HepG2 (cell line): ENCODE data around the gene MAPK8IP1. TPM values are rescaled to one million over a fixed set of nuclear protein-coding genes. Genes with fewer than 3 reads are reported as not detected.

Source experiments
- CBX2 ChIP-seq, 2 experiments: fragments of 200-600 bp in 1 of 2; sonication (generic); formaldehyde crosslinking in 1 of 2; IDR thresholded peaks; 2 replicates each; pipeline versions ENCODE4 v1.7.0 to v1.8.1; 2018 to 2022; ENCODE audit warnings: low read depth in 2 of 2, low read length in 1 of 2, mild to moderate bottlenecking in 1 of 2, missing genetic modification reagents in 1 of 2
- CSRNP2 ChIP-seq: sonication (generic); formaldehyde crosslinking; conservative IDR thresholded peaks from 2 replicates; pipeline ENCODE4 v1.8.0; 2022; ENCODE audit warnings: low read depth, missing genetic modification reagents
- E2F1 ChIP-seq: sonication (generic); formaldehyde crosslinking; IDR thresholded peaks from 2 replicates; pipeline ENCODE4 v1.5.0; 2020; ENCODE audit warnings: missing genetic modification reagents
- FLYWCH1 ChIP-seq: sonication (generic); formaldehyde crosslinking; IDR thresholded peaks from 2 replicates; pipeline ENCODE4 v1.8.1; 2023; ENCODE audit warnings: mild to moderate bottlenecking, missing genetic modification reagents
- FOSL2 ChIP-seq: sonication (generic); formaldehyde crosslinking; IDR thresholded peaks from 2 replicates; pipeline ENCODE4 v1.4.0; 2020; ENCODE audit warnings: missing genetic modification reagents
- FOXA1 ChIP-seq, 2 experiments: fragments of 450-650 bp in 1 of 2; sonication (generic) in 1 of 2; formaldehyde crosslinking in 1 of 2; IDR thresholded peaks; 2 replicates each; pipeline versions ENCODE4 v1.4.0 to v1.6.1; 2016 to 2020; ENCODE audit warnings: missing genetic modification reagents in 1 of 2
- GZF1 ChIP-seq: sonication (generic); formaldehyde crosslinking; IDR thresholded peaks from 2 replicates; pipeline ENCODE4 v1.5.1; 2020; ENCODE audit warnings: mild to moderate bottlenecking, missing genetic modification reagents
- HHEX ChIP-seq: IDR thresholded peaks from 2 replicates; pipeline ENCODE4 v1.6.1; 2016; ENCODE audit warnings: control low read depth
- HIVEP1 ChIP-seq: sonication (generic); formaldehyde crosslinking; IDR thresholded peaks from 2 replicates; pipeline ENCODE4 v1.4.0; 2020; ENCODE audit warnings: mild to moderate bottlenecking, missing genetic modification reagents
- KAT8 ChIP-seq: IDR thresholded peaks from 2 replicates; pipeline ENCODE4 v1.6.1; 2016; ENCODE audit warnings: missing genetic modification reagents, missing compliant biosample characterization
- MBD4 ChIP-seq: IDR thresholded peaks from 2 replicates; pipeline ENCODE4 v1.6.1; 2012; ENCODE audit warnings: low read length, inconsistent platforms, borderline replicate concordance
- MLXIP ChIP-seq: sonication (generic); formaldehyde crosslinking; IDR thresholded peaks from 2 replicates; pipeline ENCODE4 v1.9.0; 2021; ENCODE audit warnings: missing genetic modification reagents, borderline replicate concordance
- NCOA2 ChIP-seq: sonication (generic); formaldehyde crosslinking; IDR thresholded peaks from 2 replicates; pipeline ENCODE4 v1.8.0; 2022; ENCODE audit warnings: inconsistent platforms
- NR2F6 ChIP-seq, 2 experiments: IDR thresholded peaks; 2 replicates each; pipeline ENCODE4 v1.6.1; 2016; ENCODE audit warnings: antibody characterized with exemption in 1 of 2, mild to moderate bottlenecking in 1 of 2
- NR3C1 ChIP-seq: sonication (generic); formaldehyde crosslinking; IDR thresholded peaks from 2 replicates; pipeline ENCODE4 v1.4.0; 2020; ENCODE audit warnings: missing genetic modification reagents
- RBFOX2 ChIP-seq: fragments of 200-400 bp; formaldehyde crosslinking; IDR thresholded peaks from 2 replicates; pipeline ENCODE4 v1.6.1; 2017; ENCODE audit warnings: low read depth, mild to moderate bottlenecking, low read length
- SMARCC2 ChIP-seq: fragments of 450-650 bp; IDR thresholded peaks from 2 replicates; pipeline ENCODE4 v1.6.1; 2017; ENCODE audit warnings: antibody characterized with exemption, mild to moderate bottlenecking
- SMC3 ChIP-seq: IDR thresholded peaks from 2 replicates; pipeline ENCODE4 v1.6.1; 2011; ENCODE audit warnings: low read length, improper control_type of control experiment
- SRSF1 ChIP-seq: fragments of 200-400 bp; formaldehyde crosslinking; optimal IDR thresholded peaks from 2 replicates; pipeline ENCODE3; 2017; ENCODE audit warnings: mild to moderate bottlenecking, low read depth, low read length, moderate library complexity
- TGIF2 ChIP-seq: IDR thresholded peaks from 2 replicates; pipeline ENCODE4 v1.6.1; 2016; ENCODE audit warnings: control low read depth, missing compliant biosample characterization
- XRCC5 ChIP-seq: fragments of 200-400 bp; formaldehyde crosslinking; optimal IDR thresholded peaks from 2 replicates; pipeline ENCODE3; 2017; ENCODE audit warnings: mild to moderate bottlenecking, low read length
- ZBTB25 ChIP-seq: IDR thresholded peaks from 2 replicates; pipeline ENCODE4 v1.6.1; 2018; ENCODE audit warnings: missing genetic modification reagents
- ZFY ChIP-seq: sonication (generic); formaldehyde crosslinking; IDR thresholded peaks from 2 replicates; pipeline ENCODE4 v1.4.0; 2020; ENCODE audit warnings: missing genetic modification reagents
- ZNF713 ChIP-seq: sonication (generic); formaldehyde crosslinking; IDR thresholded peaks from 2 replicates; pipeline ENCODE4 v1.4.0; 2020; ENCODE audit warnings: mild to moderate bottlenecking, missing genetic modification reagents
- ZNF75D ChIP-seq: sonication (generic); formaldehyde crosslinking; IDR thresholded peaks from 2 replicates; pipeline ENCODE4 v1.8.1; 2023; ENCODE audit warnings: missing genetic modification reagents, mild to moderate bottlenecking, borderline replicate concordance
- ZNF891 ChIP-seq: sonication (generic); formaldehyde crosslinking; IDR thresholded peaks from 2 replicates; pipeline ENCODE4 v1.5.0; 2020; ENCODE audit warnings: mild to moderate bottlenecking, missing genetic modification reagents
- polyA plus RNA-seq, 8 experiments: library from polyadenylated mRNA; depleted of rRNA in 3 of 8; stranded (reverse) in 7 of 8; unstranded in 1 of 8; fragments of >200 nt; fragmentation: Illumina TruSeq in 4 of 8; extraction: Trizol in 4 of 8; gene quantifications; 2 replicates each; pipeline versions ENCODE4 v1.2.1 to v1.2.3, GENCODE V29; 2011 to 2016; ENCODE audit warnings: low read depth in 4 of 8, missing spikeins in 1 of 8, mixed read lengths in 1 of 8; ENCODE audit not compliant: insufficient read depth in 1 of 8
- total RNA-seq, 5 experiments: library from RNA; depleted of rRNA; stranded (reverse); fragments of >200 nt; fragmentation: Illumina TruSeq; extraction: Trizol; gene quantifications; 2 replicates each; pipeline ENCODE4 v1.2.3, GENCODE V29; 2016; ENCODE audit warnings: low read depth in 1 of 5

MAPK8IP1 gene
- total and polyA plus RNA-seq, 2 of the 13 experiments (the other 11 are each of a cell fraction or from before 2014, with no cell fraction given): 2.2 to 4.2 TPM

GRCh38 chr11:45918331-45918941 lies 33.0 kb downstream of the MAPK8IP1 start (continued):
- TF ChIP-seq SMC3: no peak
- no peak for TF ChIP-seq CBX2 (IDR thresholded peaks at IDR 0.05; ENCODE audit: low read depth, low read length)
- no peak for TF ChIP-seq CBX2 (CRISPR knock-in tag; IDR thresholded peaks at IDR 0.05; ENCODE audit: low read depth)
- no peak for TF ChIP-seq CSRNP2 (CRISPR knock-in tag)
- TF ChIP-seq ZNF713 (CRISPR knock-in tag): no peak
- TF ChIP-seq GZF1: no peak
- no peak; the same call in 1 of the 2 replicates for TF ChIP-seq ZBTB25 (CRISPR knock-in tag)
- TF ChIP-seq ZFY (CRISPR knock-in tag): peak; percentile 38
- no peak for TF ChIP-seq FOXA1 (IDR thresholded peaks at IDR 0.05)
- no peak for TF ChIP-seq FOXA1 (CRISPR knock-in tag; IDR thresholded peaks at IDR 0.05)
- TF ChIP-seq XRCC5: no peak
- no peak for TF ChIP-seq HHEX (CRISPR knock-in tag)
- TF ChIP-seq NCOA2 (CRISPR knock-in tag): 0 out of 2 replicates have a peak, but pooled peaks have one; percentile 16
- TF ChIP-seq ZNF891 (CRISPR knock-in tag): no peak
- TF ChIP-seq NR2F6 (IDR thresholded peaks at IDR 0.05): no peak
- TF ChIP-seq NR2F6 (CRISPR knock-in tag; IDR thresholded peaks at IDR 0.05): no peak; the same call in 1 of the 2 replicates
- TF ChIP-seq ZNF75D: no peak
- no peak for TF ChIP-seq SMARCC2
- peak; percentile 22; the same call in 1 of the 2 replicates for TF ChIP-seq TGIF2 (CRISPR knock-in tag)
- TF ChIP-seq MBD4: no peak
- peak; percentile 59 for TF ChIP-seq HIVEP1 (CRISPR knock-in tag)
- no peak for TF ChIP-seq KAT8 (CRISPR knock-in tag)
- no peak for TF ChIP-seq NR3C1 (CRISPR knock-in tag)
- TF ChIP-seq SRSF1: no peak
- TF ChIP-seq MLXIP (CRISPR knock-in tag): no peak
- TF ChIP-seq FLYWCH1 (CRISPR knock-in tag): no peak
- peak; percentile 6; the same call in 1 of the 2 replicates for TF ChIP-seq E2F1 (CRISPR knock-in tag)
- TF ChIP-seq RBFOX2: peak; percentile 57
- no peak for TF ChIP-seq FOSL2 (CRISPR knock-in tag)
